GM23338 (cell line): ENCODE data around the gene SLC4A7. TPM values are rescaled to one million over a fixed set of nuclear protein-coding genes. Genes with fewer than 3 reads are reported as not detected.

Source experiments
- ATAC-seq: fragments of 200-7000 bp; cut with Tn5 transposase; 3 replicates; pipeline ENCODE4 v1.9.1; 2020
- DNase-seq: peaks from one replicate; pipeline ENCODE4 v3.0.0-alpha.2; 2015; ENCODE audit warnings: low spot score
- H2AFZ ChIP-seq: fragments of 200-600 bp; sonication (generic); 2 replicates; pipeline ENCODE4 v1.8.0; 2016; ENCODE audit warnings: antibody characterized with exemption, mild to moderate bottlenecking, moderate library complexity
- H3F3A ChIP-seq: fragments of 200-600 bp; sonication (generic); replicated peaks from 2 replicates; pipeline ENCODE4 v1.8.0; 2017; ENCODE audit warnings: antibody characterized with exemption, mixed run types, low read depth
- H3K27ac ChIP-seq: fragments of 200-600 bp; sonication (generic); 2 replicates; pipeline ENCODE4 v1.6.1; 2016; ENCODE audit warnings: low read depth
- H3K27me3 ChIP-seq: fragments of 200-600 bp; sonication (generic); 2 replicates; pipeline ENCODE4 v1.8.0; 2016; ENCODE audit warnings: mild to moderate bottlenecking, mixed run types, moderate library complexity; ENCODE audit not compliant: insufficient read depth
- H3K36me3 ChIP-seq: fragments of 200-600 bp; sonication (generic); 2 replicates; pipeline ENCODE4 v1.8.0; 2016; ENCODE audit warnings: mild to moderate bottlenecking; ENCODE audit not compliant: insufficient read depth
- H3K4me1 ChIP-seq: fragments of 200-600 bp; sonication (generic); 2 replicates; pipeline ENCODE4 v1.8.0; 2016; ENCODE audit warnings: mild to moderate bottlenecking, moderate library complexity; ENCODE audit not compliant: insufficient read depth
- H3K4me2 ChIP-seq: fragments of 200-600 bp; sonication (generic); 2 replicates; pipeline ENCODE4 v1.7.1; 2017; ENCODE audit warnings: mixed run types
- H3K4me3 ChIP-seq: fragments of 200-600 bp; sonication (generic); 2 replicates; pipeline ENCODE4 v1.6.1; 2016; ENCODE audit warnings: mixed run types
- H3K79me2 ChIP-seq: fragments of 200-600 bp; sonication (generic); replicated peaks from 2 replicates; pipeline ENCODE4 v1.8.0; 2017; ENCODE audit warnings: mild to moderate bottlenecking; ENCODE audit not compliant: insufficient read depth
- H3K9me2 ChIP-seq: fragments of 200-600 bp; sonication (generic); 2 replicates; pipeline ENCODE4 v1.8.0; 2017; ENCODE audit not compliant: insufficient read depth
- H4K20me1 ChIP-seq: fragments of 200-600 bp; sonication (generic); replicated peaks from 2 replicates; pipeline ENCODE4 v1.8.0; 2017; ENCODE audit warnings: mild to moderate bottlenecking; ENCODE audit not compliant: insufficient read depth
- H3K27ac Mint-ChIP-seq: 2 replicates; pipeline ENCODE4 v1.8.0; 2020; ENCODE audit warnings: inconsistent platforms, mild to moderate bottlenecking, moderate library complexity, mixed read lengths
- H3K27me3 Mint-ChIP-seq: 3 replicates; pipeline ENCODE4 v1.8.0; 2022; ENCODE audit warnings: low read depth, mild to moderate bottlenecking, moderate library complexity, mixed read lengths, inconsistent platforms; ENCODE audit not compliant: insufficient read depth, poor library complexity
- H3K36me3 Mint-ChIP-seq: 3 replicates; pipeline ENCODE4 v1.8.0; 2021; ENCODE audit warnings: low read depth, mild to moderate bottlenecking, inconsistent platforms, moderate library complexity, mixed read lengths
- H3K4me1 Mint-ChIP-seq: 3 replicates; pipeline ENCODE4 v1.8.0; 2020; ENCODE audit warnings: mild to moderate bottlenecking, inconsistent platforms, mixed read lengths
- H3K4me3 Mint-ChIP-seq: 3 replicates; pipeline ENCODE4 v1.8.0; 2021; ENCODE audit warnings: moderate library complexity, mild to moderate bottlenecking, inconsistent platforms, mixed read lengths
- H3K9me3 Mint-ChIP-seq: 3 replicates; pipeline ENCODE4 v1.8.0; 2020; ENCODE audit warnings: moderate library complexity, mild to moderate bottlenecking, inconsistent platforms, mixed read lengths
- CREB1 ChIP-seq: fragments of 250-450 bp; sonication (Bioruptor Pico); IDR thresholded peaks from 2 replicates; pipeline ENCODE4 v1.5.0; 2020; ENCODE audit warnings: low read depth, mild to moderate bottlenecking, moderate library complexity
- EZH2 ChIP-seq: fragments of 200-600 bp; sonication (generic); IDR thresholded peaks from one replicate; pipeline ENCODE4 v1.8.0; 2017; ENCODE audit warnings: antibody characterized with exemption, mild to moderate bottlenecking, low read depth; ENCODE audit not compliant: unreplicated experiment
- EZH2phosphoT487 ChIP-seq: fragments of 200-600 bp; sonication (generic); IDR thresholded peaks from one replicate; pipeline ENCODE4 v1.8.1; 2018; ENCODE audit warnings: antibody characterized with exemption; ENCODE audit not compliant: unreplicated experiment
- JUNB ChIP-seq: IDR thresholded peaks from one replicate; pipeline ENCODE4 v1.6.1; 2016; ENCODE audit warnings: antibody characterized with exemption; ENCODE audit not compliant: unreplicated experiment
- NANOG ChIP-seq: IDR thresholded peaks from 2 replicates; pipeline ENCODE4 v1.6.1; 2016; ENCODE audit warnings: antibody characterized with exemption, borderline replicate concordance
- POLR2AphosphoS5 ChIP-seq: IDR thresholded peaks from 2 replicates; pipeline ENCODE4 v1.6.1; 2016; ENCODE audit warnings: antibody characterized with exemption, low read depth
- STAT1 ChIP-seq: IDR thresholded peaks from one replicate; pipeline ENCODE4 v1.6.1; 2016; ENCODE audit warnings: antibody characterized with exemption; ENCODE audit not compliant: unreplicated experiment
- ZNF114 ChIP-seq: fragments of 250-450 bp; sonication (Bioruptor Pico); IDR thresholded peaks from 2 replicates; pipeline ENCODE4 v1.5.0; 2020; ENCODE audit warnings: mild to moderate bottlenecking, moderate library complexity
- ZNF331 ChIP-seq: fragments of 250-450 bp; sonication (Bioruptor Pico); IDR thresholded peaks from 2 replicates; pipeline ENCODE4 v1.5.0; 2020; ENCODE audit warnings: low read depth, mild to moderate bottlenecking, moderate library complexity
- polyA plus RNA-seq: library from polyadenylated mRNA; unstranded; fragments of >200 nt; fragmentation: Nextera tagmentation; extraction: Ambion mirVana; gene quantifications from 2 replicates; pipeline ENCODE4 v1.2.1, GENCODE V29; 2016
- total RNA-seq: library from RNA; depleted of rRNA; stranded (reverse); fragments of >200 nt; shearing (Covaris generic); gene quantifications from 2 replicates; pipeline ENCODE4 v1.2.3, GENCODE V29; 2014
- TF ChIP-seq, protein P1 (sequence below): IDR thresholded peaks from 2 replicates; pipeline ENCODE4 v1.6.1; 2016; ENCODE audit warnings: antibody characterized with exemption
- TF ChIP-seq, protein P2 (sequence below): fragments of 250-450 bp; sonication (Bioruptor Pico); IDR thresholded peaks from 2 replicates; pipeline ENCODE4 v1.5.0; 2020; ENCODE audit warnings: mild to moderate bottlenecking, moderate library complexity
- TF ChIP-seq, protein P3 (sequence below), 2 experiments: fragments of 200-600 bp in 1 of 2; sonication (generic) in 1 of 2; conservative IDR thresholded peaks; 2 replicates each; pipeline versions ENCODE4 v1.5.1 to v1.6.1; 2016 to 2017; ENCODE audit warnings: antibody characterized with exemption in 2 of 2, low read depth in 2 of 2, mild to moderate bottlenecking in 2 of 2, moderate library complexity in 1 of 2
- TF ChIP-seq, protein P4 (sequence below): IDR thresholded peaks from one replicate; pipeline ENCODE4 v1.6.1; 2018; ENCODE audit warnings: antibody characterized with exemption; ENCODE audit not compliant: unreplicated experiment

SLC4A7 gene
- total and polyA plus RNA-seq, 2 experiments from 2014 or later: 44.4 to 101 TPM

DNA sequence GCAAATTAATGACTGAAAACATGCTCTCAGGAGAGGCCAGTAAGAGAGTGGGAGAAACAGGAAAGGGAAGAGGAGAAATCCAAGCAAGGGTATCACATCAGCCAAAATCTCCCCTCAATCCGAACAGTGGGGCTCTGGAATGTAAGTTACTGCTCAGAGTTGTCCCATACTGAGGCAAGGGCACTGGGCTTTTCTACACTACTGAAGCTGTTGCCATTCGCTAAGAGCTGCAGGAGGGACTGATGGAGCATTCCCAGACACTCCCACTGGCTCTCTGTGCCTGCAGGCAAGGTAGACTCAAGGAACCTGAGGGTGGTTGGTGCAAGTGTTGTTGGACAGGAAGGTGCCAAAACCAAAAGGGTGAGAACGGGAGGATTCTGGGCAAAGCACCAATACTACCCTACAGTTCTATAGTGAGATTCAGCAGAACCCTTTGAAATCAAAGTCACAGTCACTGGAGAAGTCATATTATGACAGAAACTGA, 161.1 kb downstream of the SLC4A7 start:
- no peaks in the 10 kb centered on the region for H4K20me1 ChIP-seq
- no peaks in the 10 kb centered on the region for H3K79me2 ChIP-seq
- Mint-ChIP-seq H3K27me3 (no peaks in the 10 kb centered on the region), H3K27ac (no peak overlapping the region), H3K36me3 (no peaks in the 10 kb centered on the region; the same call in 2 of the 3 replicates), H3K4me1 (no peaks in the 10 kb centered on the region), H3K9me3 (peaks cover under 1% of the 10 kb centered on the region; the same call in 1 of the 3 replicates), H3K4me3 (no peak overlapping the region)
- DNase-seq (no peak), ATAC-seq (peak; percentile 65)
- H3K4me2 ChIP-seq: no peak overlapping the region
- no peak overlapping the region for H3K4me3 ChIP-seq
- H3K27me3 ChIP-seq: no peaks in the 10 kb centered on the region
- no peaks in the 10 kb centered on the region for H3K9me2 ChIP-seq
- no peak overlapping the region for H3K27ac ChIP-seq
- 0 out of 2 replicates have a peak overlapping the region, but pooled peaks have one; percentile 18 for H2AFZ ChIP-seq
- H3K36me3 ChIP-seq: no peaks in the 10 kb centered on the region
- TF ChIP-seq, protein P1, sequence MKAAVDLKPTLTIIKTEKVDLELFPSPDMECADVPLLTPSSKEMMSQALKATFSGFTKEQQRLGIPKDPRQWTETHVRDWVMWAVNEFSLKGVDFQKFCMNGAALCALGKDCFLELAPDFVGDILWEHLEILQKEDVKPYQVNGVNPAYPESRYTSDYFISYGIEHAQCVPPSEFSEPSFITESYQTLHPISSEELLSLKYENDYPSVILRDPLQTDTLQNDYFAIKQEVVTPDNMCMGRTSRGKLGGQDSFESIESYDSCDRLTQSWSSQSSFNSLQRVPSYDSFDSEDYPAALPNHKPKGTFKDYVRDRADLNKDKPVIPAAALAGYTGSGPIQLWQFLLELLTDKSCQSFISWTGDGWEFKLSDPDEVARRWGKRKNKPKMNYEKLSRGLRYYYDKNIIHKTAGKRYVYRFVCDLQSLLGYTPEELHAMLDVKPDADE: no peak
- TF ChIP-seq STAT1: no peak
- TF ChIP-seq, protein P2, sequence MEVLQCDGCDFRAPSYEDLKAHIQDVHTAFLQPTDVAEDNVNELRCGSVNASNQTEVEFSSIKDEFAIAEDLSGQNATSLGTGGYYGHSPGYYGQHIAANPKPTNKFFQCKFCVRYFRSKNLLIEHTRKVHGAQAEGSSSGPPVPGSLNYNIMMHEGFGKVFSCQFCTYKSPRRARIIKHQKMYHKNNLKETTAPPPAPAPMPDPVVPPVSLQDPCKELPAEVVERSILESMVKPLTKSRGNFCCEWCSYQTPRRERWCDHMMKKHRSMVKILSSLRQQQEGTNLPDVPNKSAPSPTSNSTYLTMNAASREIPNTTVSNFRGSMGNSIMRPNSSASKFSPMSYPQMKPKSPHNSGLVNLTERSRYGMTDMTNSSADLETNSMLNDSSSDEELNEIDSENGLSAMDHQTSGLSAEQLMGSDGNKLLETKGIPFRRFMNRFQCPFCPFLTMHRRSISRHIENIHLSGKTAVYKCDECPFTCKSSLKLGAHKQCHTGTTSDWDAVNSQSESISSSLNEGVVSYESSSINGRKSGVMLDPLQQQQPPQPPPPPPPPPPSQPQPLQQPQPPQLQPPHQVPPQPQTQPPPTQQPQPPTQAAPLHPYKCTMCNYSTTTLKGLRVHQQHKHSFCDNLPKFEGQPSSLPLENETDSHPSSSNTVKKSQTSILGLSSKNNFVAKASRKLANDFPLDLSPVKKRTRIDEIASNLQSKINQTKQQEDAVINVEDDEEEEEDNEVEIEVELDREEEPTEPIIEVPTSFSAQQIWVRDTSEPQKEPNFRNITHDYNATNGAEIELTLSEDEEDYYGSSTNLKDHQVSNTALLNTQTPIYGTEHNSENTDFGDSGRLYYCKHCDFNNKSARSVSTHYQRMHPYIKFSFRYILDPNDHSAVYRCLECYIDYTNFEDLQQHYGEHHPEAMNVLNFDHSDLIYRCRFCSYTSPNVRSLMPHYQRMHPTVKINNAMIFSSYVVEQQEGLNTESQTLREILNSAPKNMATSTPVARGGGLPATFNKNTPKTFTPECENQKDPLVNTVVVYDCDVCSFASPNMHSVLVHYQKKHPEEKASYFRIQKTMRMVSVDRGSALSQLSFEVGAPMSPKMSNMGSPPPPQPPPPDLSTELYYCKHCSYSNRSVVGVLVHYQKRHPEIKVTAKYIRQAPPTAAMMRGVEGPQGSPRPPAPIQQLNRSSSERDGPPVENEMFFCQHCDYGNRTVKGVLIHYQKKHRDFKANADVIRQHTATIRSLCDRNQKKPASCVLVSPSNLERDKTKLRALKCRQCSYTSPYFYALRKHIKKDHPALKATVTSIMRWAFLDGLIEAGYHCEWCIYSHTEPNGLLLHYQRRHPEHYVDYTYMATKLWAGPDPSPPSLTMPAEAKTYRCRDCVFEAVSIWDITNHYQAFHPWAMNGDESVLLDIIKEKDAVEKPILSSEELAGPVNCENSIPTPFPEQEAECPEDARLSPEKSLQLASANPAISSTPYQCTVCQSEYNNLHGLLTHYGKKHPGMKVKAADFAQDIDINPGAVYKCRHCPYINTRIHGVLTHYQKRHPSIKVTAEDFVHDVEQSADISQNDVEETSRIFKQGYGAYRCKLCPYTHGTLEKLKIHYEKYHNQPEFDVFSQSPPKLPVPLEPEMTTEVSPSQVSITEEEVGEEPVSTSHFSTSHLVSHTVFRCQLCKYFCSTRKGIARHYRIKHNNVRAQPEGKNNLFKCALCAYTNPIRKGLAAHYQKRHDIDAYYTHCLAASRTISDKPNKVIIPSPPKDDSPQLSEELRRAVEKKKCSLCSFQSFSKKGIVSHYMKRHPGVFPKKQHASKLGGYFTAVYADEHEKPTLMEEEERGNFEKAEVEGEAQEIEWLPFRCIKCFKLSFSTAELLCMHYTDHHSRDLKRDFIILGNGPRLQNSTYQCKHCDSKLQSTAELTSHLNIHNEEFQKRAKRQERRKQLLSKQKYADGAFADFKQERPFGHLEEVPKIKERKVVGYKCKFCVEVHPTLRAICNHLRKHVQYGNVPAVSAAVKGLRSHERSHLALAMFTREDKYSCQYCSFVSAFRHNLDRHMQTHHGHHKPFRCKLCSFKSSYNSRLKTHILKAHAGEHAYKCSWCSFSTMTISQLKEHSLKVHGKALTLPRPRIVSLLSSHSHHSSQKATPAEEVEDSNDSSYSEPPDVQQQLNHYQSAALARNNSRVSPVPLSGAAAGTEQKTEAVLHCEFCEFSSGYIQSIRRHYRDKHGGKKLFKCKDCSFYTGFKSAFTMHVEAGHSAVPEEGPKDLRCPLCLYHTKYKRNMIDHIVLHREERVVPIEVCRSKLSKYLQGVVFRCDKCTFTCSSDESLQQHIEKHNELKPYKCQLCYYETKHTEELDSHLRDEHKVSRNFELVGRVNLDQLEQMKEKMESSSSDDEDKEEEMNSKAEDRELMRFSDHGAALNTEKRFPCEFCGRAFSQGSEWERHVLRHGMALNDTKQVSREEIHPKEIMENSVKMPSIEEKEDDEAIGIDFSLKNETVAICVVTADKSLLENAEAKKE (CRISPR knock-in tag): no peak
- TF ChIP-seq, protein P3, sequence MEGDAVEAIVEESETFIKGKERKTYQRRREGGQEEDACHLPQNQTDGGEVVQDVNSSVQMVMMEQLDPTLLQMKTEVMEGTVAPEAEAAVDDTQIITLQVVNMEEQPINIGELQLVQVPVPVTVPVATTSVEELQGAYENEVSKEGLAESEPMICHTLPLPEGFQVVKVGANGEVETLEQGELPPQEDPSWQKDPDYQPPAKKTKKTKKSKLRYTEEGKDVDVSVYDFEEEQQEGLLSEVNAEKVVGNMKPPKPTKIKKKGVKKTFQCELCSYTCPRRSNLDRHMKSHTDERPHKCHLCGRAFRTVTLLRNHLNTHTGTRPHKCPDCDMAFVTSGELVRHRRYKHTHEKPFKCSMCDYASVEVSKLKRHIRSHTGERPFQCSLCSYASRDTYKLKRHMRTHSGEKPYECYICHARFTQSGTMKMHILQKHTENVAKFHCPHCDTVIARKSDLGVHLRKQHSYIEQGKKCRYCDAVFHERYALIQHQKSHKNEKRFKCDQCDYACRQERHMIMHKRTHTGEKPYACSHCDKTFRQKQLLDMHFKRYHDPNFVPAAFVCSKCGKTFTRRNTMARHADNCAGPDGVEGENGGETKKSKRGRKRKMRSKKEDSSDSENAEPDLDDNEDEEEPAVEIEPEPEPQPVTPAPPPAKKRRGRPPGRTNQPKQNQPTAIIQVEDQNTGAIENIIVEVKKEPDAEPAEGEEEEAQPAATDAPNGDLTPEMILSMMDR (conservative IDR thresholded peaks at IDR 0.05; ENCODE audit: low read depth in 2 of 2): no peak
- TF ChIP-seq POLR2AphosphoS5: no peak
- TF ChIP-seq, protein P4, sequence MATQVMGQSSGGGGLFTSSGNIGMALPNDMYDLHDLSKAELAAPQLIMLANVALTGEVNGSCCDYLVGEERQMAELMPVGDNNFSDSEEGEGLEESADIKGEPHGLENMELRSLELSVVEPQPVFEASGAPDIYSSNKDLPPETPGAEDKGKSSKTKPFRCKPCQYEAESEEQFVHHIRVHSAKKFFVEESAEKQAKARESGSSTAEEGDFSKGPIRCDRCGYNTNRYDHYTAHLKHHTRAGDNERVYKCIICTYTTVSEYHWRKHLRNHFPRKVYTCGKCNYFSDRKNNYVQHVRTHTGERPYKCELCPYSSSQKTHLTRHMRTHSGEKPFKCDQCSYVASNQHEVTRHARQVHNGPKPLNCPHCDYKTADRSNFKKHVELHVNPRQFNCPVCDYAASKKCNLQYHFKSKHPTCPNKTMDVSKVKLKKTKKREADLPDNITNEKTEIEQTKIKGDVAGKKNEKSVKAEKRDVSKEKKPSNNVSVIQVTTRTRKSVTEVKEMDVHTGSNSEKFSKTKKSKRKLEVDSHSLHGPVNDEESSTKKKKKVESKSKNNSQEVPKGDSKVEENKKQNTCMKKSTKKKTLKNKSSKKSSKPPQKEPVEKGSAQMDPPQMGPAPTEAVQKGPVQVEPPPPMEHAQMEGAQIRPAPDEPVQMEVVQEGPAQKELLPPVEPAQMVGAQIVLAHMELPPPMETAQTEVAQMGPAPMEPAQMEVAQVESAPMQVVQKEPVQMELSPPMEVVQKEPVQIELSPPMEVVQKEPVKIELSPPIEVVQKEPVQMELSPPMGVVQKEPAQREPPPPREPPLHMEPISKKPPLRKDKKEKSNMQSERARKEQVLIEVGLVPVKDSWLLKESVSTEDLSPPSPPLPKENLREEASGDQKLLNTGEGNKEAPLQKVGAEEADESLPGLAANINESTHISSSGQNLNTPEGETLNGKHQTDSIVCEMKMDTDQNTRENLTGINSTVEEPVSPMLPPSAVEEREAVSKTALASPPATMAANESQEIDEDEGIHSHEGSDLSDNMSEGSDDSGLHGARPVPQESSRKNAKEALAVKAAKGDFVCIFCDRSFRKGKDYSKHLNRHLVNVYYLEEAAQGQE: no peak
- TF ChIP-seq CREB1 (CRISPR knock-in tag): no peak
- no peak for TF ChIP-seq NANOG
- TF ChIP-seq EZH2: no peak
- TF ChIP-seq ZNF331 (CRISPR knock-in tag): no peak
- no peak for TF ChIP-seq JUNB
- TF ChIP-seq EZH2phosphoT487: no peak
- no peak for TF ChIP-seq ZNF114 (CRISPR knock-in tag)
- no peaks in the 10 kb centered on the region for H3K4me1 ChIP-seq
- no peaks in the 10 kb centered on the region for H3F3A ChIP-seq
